ENCODE results near the gene PLXNA2.

PLXNA2 gene

GRCh38 chr1:208052926-208053407 is 191.2 kb downstream of the PLXNA2 start:
- TF ChIP-seq CTCF (IDR thresholded peaks at IDR 0.05; ENCODE audit: insufficient read depth, low read length, missing control alignments) = no peak
- ChIA-PET CTCF (interaction anchor here (0.6 kb wide), 1 partner anchor 55 kb away, joined by 3 read pairs; no protein-coding TSS in a partner anchor), POLR2A (no interaction called here)
- no peak for DNase-seq (ENCODE audit: low read depth, low spot score)
- no peak overlapping the region for H3K4me3 ChIP-seq (ENCODE audit: low read depth, low read length)

- no peak for TF ChIP-seq CTCF (IDR thresholded peaks at IDR 0.05; ENCODE audit: insufficient read depth, low read length, missing control alignments)
- ChIA-PET POLR2A (no interaction called here), CTCF (no interaction called here)
- no peak for DNase-seq (ENCODE audit: low read depth, low spot score)
- H3K4me3 ChIP-seq (ENCODE audit: low read depth, low read length) = no peak overlapping the region
These were observed 192.0 kb downstream of the PLXNA2 start for GRCh38 chr1:208052135-208052534.

- no peak overlapping the region for H3K4me3 ChIP-seq (ENCODE audit: low read depth, low read length)
- TF ChIP-seq CTCF (IDR thresholded peaks at IDR 0.05; ENCODE audit: insufficient read depth, low read length, missing control alignments) = no peak
- DNase-seq (ENCODE audit: low read depth, low spot score) = no peak
- ChIA-PET CTCF (no interaction called here), POLR2A (no interaction called here)
These were observed 192.5 kb downstream of the PLXNA2 start for GRCh38 chr1:208051651-208052050.

- ChIA-PET CTCF (interaction anchor here (0.5 to 1.6 kb wide), 4 partner anchors 24 to 1456 kb away, joined by 3 to 6 read pairs (median 4); no protein-coding TSS in a partner anchor), POLR2A (no interaction called here)
- DNase-seq (ENCODE audit: low read depth, low spot score) = no peak
- H3K4me3 ChIP-seq (ENCODE audit: low read depth, low read length) = no peak overlapping the region
- no peak for TF ChIP-seq CTCF (IDR thresholded peaks at IDR 0.05; ENCODE audit: insufficient read depth, low read length, missing control alignments)
These were observed 195.3 kb downstream of the PLXNA2 start for GRCh38 chr1:208048904-208049303.

- DNase-seq (ENCODE audit: low read depth, low spot score) = no peak
- POLR2A ChIA-PET = no interaction called here
- TF ChIP-seq CTCF (IDR thresholded peaks at IDR 0.05; ENCODE audit: insufficient read depth, low read length, missing control alignments) = no peak
- CTCF ChIA-PET = interaction anchor here (0.9 to 4.5 kb wide), 7 partner anchors 8 to 197 kb away, joined by 3 to 25 read pairs (median 4); partner anchors contain the start of gene PLXNA2
- H3K4me3 ChIP-seq (ENCODE audit: low read depth, low read length) = no peak overlapping the region
These were observed 196.2 kb downstream of the PLXNA2 start for GRCh38 chr1:208047975-208048374.

- TF ChIP-seq CTCF (IDR thresholded peaks at IDR 0.05; ENCODE audit: insufficient read depth, low read length, missing control alignments) = no peak
- no peak for DNase-seq (ENCODE audit: low read depth, low spot score)
- POLR2A ChIA-PET = no interaction called here
- H3K4me3 ChIP-seq (ENCODE audit: low read depth, low read length) = no peak overlapping the region
- CTCF ChIA-PET = interaction anchor here (0.9 to 4.5 kb wide), 6 partner anchors 8 to 197 kb away, joined by 3 to 25 read pairs (median 4); partner anchors contain the start of gene PLXNA2
These were observed 196.7 kb downstream of the PLXNA2 start for GRCh38 chr1:208047476-208047934.
